SJCRH30 (cell line): ENCODE data around the gene C1orf146. TPM values are rescaled to one million over a fixed set of nuclear protein-coding genes. Genes with fewer than 3 reads are reported as not detected.

Source experiments
- total RNA-seq: library from RNA; depleted of rRNA; stranded (reverse); fragments of >200 nt; shearing (Covaris generic); gene quantifications from 2 replicates; pipeline ENCODE4 v1.2.3, GENCODE V29; 2014; rRNA removed

Gene C1orf146
- total RNA-seq, 1 experiment from 2014 or later: not detected

Other genes with a start within 250 kb of the C1orf146 start
- gene EPHX4, start 187.9 kb upstream of the C1orf146 start, total RNA-seq: 0.10 and 0.33 TPM in 2 replicates
- 0.12 and 0.30 TPM in 2 replicates for gene SETSIP, start 142.5 kb upstream of the C1orf146 start, total RNA-seq
- gene BTBD8, start 137.6 kb upstream of the C1orf146 start, total RNA-seq: 0.46 and 0.73 TPM in 2 replicates
- 27.0 and 28.4 TPM in 2 replicates for gene GLMN, start 81.1 kb downstream of the C1orf146 start, total RNA-seq
- 23.9 and 26.4 TPM in 2 replicates for gene RPAP2, start 81.1 kb downstream of the C1orf146 start, total RNA-seq